ENCODE measurements around the gene HINT3. TPM values are rescaled to one million over a fixed set of nuclear protein-coding genes. Genes with fewer than 3 reads are reported as not detected.
"Not testable (repeated sequence)": the region's sequence is repeated elsewhere in the genome, so short reads cannot be mapped to it uniquely, and the experiment has no call there.

The HINT3 gene
- total RNA-seq, 1 donor, result 23.3 TPM

DNA sequence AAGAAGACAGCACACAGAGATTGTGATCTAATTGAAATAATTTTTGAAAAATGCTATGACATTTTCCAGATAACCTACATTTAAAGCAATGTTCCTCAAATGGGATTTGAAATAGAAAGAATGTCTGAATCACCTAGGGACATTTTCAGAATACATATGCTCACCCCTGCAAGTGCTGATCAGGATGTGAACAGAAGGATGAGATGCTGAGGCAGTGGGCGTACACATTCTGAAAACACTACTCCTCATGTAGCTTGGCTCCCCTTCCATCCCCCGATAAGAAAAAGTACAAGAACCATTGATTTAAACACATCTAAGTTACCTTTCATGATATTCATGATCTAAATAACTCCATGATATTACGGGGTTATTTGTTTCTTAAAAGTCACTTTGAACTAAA, 29.9 kb upstream of the HINT3 start:
- no peak for DNase-seq (ENCODE audit: low read depth)
- TF ChIP-seq CTCF (IDR thresholded peaks at IDR 0.05; ENCODE audit: insufficient read depth, low read depth, low read length), result no peak
- H3K4me3 ChIP-seq (ENCODE audit: low read depth, low read length), result no peak overlapping the region

GRCh38 chr6:125927761-125928160, 28.8 kb upstream of the HINT3 start:
- TF ChIP-seq CTCF (IDR thresholded peaks at IDR 0.05; ENCODE audit: insufficient read depth, low read depth, low read length), result no peak
- H3K4me3 ChIP-seq (ENCODE audit: low read depth, low read length), result no peak overlapping the region
- no peak for DNase-seq (ENCODE audit: low read depth)

DNA sequence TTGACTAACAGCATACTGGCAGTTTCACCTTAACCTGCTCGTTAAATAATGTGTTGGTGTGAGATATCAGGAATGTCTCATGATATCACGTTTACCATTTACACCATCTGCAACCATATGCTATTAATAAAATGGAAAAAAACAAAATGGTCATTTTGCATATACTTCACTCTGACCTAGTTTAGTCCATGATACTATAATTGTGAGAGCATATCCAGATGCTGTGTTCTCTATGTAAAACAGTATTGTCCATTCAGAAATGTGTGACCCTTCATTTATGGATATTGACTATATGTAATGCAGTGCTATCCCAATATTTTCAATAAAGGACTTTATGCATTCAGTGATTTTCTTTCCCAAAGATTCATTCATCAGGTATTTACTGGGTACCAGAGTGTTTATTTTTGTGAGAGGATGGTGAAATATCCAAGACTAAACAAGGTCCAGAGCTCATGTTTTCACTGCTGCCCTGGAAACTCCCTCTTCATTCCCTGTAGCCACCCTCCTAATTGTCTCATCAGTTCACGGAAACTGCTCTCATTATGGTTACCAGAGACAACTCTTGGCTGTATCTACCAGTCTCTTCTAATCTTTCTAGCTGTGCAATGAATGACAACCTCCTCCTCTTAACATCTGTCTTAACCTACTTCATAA, 25.7 kb upstream of the HINT3 start:
- TF ChIP-seq CTCF (IDR thresholded peaks at IDR 0.05; ENCODE audit: insufficient read depth, low read depth, low read length), result no peak
- DNase-seq (ENCODE audit: low read depth), result peak; percentile 86
- no peak overlapping the region for H3K4me3 ChIP-seq (ENCODE audit: low read depth, low read length)

- H3K4me3 ChIP-seq (ENCODE audit: low read depth, low read length), result no peak overlapping the region
- no peak for DNase-seq (ENCODE audit: low read depth)
- TF ChIP-seq CTCF (IDR thresholded peaks at IDR 0.05; ENCODE audit: insufficient read depth, low read depth, low read length), result no peak
These were observed 24.7 kb upstream of the HINT3 start for GRCh38 chr6:125931733-125932450.

DNA sequence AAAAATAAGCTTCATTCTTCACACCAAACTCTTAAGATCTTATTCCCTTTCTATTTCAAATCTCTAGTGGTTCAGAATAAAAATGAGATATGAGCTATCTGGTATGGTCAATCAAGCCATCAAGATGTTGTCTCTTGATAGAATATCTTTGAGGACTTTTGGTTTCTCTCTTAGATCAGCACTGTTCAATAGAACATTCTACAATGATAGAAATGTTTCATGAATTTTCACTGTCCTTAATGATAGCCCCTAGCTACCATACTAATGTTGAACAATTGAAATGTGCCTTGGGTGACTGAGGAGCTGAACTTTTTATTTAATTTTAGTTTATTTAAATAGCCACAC, 24.1 kb upstream of the HINT3 start:
- no peak for TF ChIP-seq CTCF (IDR thresholded peaks at IDR 0.05; ENCODE audit: insufficient read depth, low read depth, low read length)
- no peak overlapping the region for H3K4me3 ChIP-seq (ENCODE audit: low read depth, low read length)
- no peak for DNase-seq (ENCODE audit: low read depth)

- DNase-seq (ENCODE audit: low read depth); H3K4me3 ChIP-seq (ENCODE audit: low read depth, low read length): not testable (repeated sequence)
These were observed 21.1 kb upstream of the HINT3 start for GRCh38 chr6:125935520-125935919.

- no peak for DNase-seq (ENCODE audit: low read depth)
- TF ChIP-seq CTCF (IDR thresholded peaks at IDR 0.05; ENCODE audit: insufficient read depth, low read depth, low read length), result no peak
- no peak overlapping the region for H3K4me3 ChIP-seq (ENCODE audit: low read depth, low read length)
These were observed 17.5 kb upstream of the HINT3 start for GRCh38 chr6:125939026-125939425.
